Spleen (tissue), 7 donors: Measurements from ENCODE around the gene COQ5.

Source experiments
- CTCF ChIP-seq, 11 experiments: fragments of 200-600 bp in 7 of 11; fragments of 450-650 bp in 4 of 11; sonication (generic) in 4 of 11; IDR thresholded peaks in 8 of 11; conservative IDR thresholded peaks in 3 of 11; 1 replicate in 7 of 11; 2 replicates in 4 of 11; pipeline versions ENCODE4 v1.4.0 to v1.8.0; 2016 to 2021; ENCODE audit warnings: antibody characterized with exemption in 11 of 11, inconsistent platforms in 4 of 11, mild to moderate bottlenecking in 1 of 11
- POLR2A ChIP-seq, 3 donors: fragments of 450-650 bp; IDR thresholded peaks; one replicate each; pipeline ENCODE4 v1.5.1; 2017; ENCODE audit warnings: antibody characterized with exemption in 3 of 3, mild to moderate bottlenecking in 1 of 3
- donor health status: DM: no; HTN: no; CAD: no; lungs with moderate emphysema.
- donor health status: DM: no; HTN: no; CAD: no.
- donor health status: DM: no; HTN: no; CAD: no.

- TF ChIP-seq POLR2A (IDR thresholded peaks at IDR 0.05), result no peak
- no peak for TF ChIP-seq CTCF (IDR thresholded peaks at IDR 0.05 in 8 of 11, conservative IDR thresholded peaks at IDR 0.05 in 3 of 11)
Observed at GRCh38 chr12:120542166-120542565, 13.2 kb upstream of the COQ5 start.
